RCC 7860 (cell line): ENCODE data around the gene RHOT2.

Experiments
- DNase-seq: peaks from one replicate; pipeline ENCODE4 v3.0.0-alpha.2; 2015; ENCODE audit warnings: low spot score
- FAIRE-seq: peaks from 2 replicates; lab custom pipeline; 2012; peaks lifted over from hg19 to GRCh38; lab: Jason Lieb, UNC

The RHOT2 gene

DNA sequence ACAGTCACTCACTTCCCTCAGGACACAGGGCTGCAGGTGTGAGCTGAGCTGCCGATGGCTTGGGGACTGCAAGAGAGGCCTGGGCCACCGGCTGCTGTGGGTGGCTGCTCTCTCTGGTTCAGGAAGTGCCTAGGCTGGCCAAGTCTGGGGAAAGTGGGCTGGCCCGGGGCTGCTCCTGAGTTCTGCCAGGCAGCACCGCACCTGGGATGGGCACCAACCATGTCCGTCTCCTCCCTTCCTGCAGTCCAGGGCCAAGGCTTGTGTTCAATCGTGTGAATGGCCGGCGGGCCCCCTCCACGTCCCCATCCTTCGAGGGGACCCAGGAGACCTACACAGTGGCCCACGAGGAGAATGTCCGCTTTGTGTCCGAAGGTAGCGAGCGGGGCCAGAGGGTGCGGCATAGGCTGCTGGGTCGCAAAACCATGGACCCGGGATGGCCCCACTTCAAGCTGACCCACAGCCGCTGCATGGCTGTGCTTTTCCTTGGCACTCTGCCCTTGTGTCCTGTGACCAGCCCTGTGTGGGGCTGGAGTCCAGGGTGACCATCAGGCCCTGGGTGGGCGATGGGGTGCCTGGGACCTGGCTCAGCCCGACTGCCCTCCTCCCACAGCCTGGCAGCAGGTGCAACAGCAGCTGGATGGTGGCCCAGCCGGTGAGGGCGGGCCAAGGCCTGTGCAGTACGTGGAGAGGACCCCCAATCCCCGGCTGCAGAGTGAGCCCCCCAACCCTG is 20.6 kb upstream of the RHOT2 start:
- FAIRE-seq (no peak), DNase-seq (no peak)

DNA sequence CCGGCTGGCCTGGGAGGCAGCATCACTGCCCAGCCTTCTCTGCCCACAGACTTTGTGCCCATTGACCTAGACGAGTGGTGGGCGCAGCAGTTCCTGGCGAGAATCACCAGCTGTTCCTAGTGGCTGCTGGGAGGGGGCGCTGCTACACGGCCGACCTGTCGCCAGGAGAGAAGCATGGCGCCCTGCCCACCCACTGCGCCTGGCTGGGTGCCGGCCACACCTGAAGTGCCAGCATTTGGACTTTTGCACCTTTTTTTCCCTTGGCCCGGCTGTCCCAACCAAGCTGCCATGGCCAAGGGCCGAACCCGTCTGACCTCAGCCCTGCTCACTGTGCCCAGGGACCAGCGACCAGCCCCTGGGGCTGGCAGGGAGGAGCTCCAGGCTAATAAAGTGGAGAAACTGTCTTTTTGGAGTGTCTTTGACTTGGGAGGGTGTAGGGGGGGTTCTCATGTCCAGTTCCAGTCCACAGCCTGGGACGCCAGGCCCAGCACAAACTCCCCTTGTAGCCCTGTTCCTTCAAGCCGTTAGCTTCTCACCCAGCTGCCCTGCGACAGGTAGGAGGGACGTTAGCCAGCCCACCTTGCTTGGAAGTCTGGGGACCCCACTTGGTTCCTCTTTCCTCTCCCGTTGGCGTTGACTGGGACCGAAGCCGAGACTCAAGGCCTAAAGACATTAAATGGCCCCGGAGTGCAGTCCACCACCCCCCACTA is 19.7 kb upstream of the RHOT2 start:
- DNase-seq (peak; percentile 60), FAIRE-seq (no peak)

DNA sequence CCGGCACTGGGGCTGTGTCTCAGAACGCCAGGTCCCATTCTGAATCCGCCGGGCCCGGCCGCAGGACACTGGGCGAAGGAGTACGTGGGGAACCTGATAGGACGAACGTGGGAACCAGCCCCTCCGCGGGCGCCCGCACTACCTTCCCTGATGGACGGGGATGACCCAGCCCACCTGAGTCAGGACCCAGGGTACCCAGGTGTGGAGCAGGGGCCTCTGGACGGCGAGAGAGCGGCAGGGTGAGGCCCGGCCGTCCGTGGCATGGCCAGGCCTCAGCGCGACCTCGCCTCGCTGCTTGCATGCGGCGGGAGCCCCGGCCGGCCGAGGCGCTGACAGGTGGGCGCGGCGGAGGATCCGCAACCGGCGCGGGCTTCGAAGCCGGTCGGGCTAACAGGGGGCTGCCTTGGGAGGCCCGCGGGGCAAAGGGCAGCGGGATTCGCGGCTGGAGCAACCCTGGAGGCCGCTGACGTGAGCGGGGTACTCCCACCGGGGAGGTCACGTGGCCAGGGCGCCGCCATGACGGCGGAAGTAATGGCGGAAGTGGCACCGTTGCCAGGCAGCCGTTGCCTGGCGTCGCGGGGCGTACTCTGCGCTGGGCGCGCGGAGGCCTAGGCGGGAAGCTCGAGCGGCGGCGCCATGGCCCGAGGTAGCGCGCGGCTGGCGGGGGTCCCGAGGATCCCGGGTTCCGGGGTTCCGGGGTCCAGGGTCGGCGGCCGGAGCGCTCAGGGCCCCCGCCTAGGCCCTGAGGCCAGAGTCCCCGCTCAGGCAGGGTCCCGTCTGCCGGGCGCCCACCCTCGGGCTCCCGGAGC is 18.9 kb upstream of the RHOT2 start, which contains the start of gene WDR90:
Gene WDR90 (plus strand): TSS at position 585 of the 809 bp plus-strand sequence. CDS start 52 bp downstream, at position 637.
- no peak for FAIRE-seq
- peak; percentile 82 for DNase-seq

DNA sequence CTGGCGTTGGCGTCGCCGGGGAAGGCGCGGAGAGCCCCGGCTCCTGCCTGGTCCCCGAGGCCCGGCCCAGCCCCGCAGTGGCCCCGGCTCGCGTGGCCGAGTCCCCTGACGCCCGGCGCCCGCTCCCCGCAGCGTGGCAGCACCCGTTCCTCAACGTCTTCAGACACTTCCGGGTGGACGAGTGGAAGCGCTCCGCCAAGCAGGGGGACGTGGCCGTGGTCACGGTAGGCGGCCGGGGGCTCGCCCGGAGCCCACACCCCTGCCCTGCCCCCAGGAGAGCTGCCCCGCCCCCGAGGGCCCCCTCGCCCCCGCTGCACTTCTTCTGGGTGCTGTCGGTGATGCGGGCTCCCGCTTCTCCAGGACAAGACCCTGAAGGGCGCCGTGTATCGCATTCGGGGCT is 18.3 kb upstream of the RHOT2 start:
- FAIRE-seq (no peak), DNase-seq (no peak)

DNA sequence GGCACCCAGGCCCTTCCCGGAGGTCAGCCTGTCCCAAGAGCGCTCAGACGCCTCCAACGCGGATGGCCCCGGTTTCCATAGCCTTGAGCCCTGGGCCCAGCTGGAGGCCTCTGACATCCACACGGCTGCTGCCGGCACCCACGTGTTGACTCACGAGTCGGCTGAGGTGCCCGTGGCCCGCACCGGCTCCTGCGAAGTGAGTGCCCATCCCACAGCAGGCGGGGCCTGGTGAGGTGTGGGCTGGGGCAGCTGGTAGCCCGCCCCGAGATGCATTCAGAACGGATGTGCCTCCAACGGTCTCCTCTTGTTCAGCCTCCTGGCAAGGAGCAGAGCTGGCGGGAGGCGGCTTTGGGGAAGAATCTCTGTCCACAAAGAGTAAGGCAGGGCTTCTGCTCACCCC is 16.1 kb upstream of the RHOT2 start:
- DNase-seq (no peak), FAIRE-seq (no peak)

DNA sequence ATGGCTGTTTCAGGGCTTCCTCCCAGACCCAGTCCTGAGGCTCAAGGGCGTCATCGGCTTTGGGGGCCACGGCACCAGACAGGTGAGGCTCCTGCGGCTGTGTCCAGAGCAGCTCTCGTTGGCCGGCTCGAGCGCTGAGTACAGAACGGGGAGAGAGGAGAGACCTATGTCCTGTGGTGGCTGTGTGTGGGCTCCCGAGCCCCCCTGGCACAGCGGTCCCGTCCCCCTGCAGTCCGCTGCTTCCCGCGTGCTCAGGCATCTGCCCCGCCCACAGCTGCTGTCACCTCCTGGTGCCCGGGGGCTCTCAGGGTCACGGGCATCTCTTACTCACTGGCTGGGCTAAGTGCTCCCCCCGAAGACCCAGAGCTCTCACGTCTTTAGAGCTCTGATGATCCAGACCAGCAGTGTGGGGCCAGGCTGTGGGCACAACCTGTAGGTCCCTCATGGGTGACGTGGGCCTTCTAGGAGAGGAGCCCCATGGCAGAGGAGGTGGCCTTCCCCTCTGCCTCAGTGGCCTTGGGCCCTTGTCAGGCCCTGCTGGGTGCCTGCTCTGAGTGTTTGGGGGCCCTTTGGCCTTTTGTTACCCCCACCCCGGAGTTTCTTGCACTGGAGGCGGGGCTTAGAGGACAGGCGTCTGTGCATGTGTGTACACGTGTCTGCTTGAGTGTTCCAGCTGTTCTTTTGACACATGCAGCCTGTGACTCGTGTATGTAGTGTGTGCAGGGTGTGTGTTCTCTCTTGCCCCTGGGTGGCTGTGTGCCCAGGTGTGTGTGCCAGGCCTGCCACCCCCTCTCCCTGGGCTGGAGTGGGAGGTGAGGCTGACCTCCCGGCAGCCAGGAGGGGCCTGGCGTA is 15.3 kb upstream of the RHOT2 start:
- FAIRE-seq = no peak
- no peak for DNase-seq

DNA sequence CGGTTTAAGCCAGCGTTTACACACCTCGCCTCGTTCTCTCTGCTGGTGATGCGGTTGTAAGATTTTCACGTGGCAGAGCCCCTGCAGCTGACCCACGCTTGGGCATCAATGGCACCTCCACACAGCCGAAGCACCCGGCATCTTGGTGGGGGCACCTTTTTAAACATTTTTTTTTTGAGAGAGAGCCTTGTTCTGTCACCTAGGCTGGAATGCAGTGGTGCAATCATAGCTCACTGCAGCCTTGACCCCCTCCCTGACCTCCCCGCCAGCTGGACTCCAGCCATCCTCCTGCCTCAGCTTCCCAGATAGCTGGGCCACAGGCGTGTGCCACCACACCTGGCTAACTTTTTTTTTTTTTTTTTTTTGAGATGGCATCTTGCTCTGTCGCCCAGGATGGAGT is 13.9 kb upstream of the RHOT2 start:
- no peak for DNase-seq
- FAIRE-seq = no peak

DNA sequence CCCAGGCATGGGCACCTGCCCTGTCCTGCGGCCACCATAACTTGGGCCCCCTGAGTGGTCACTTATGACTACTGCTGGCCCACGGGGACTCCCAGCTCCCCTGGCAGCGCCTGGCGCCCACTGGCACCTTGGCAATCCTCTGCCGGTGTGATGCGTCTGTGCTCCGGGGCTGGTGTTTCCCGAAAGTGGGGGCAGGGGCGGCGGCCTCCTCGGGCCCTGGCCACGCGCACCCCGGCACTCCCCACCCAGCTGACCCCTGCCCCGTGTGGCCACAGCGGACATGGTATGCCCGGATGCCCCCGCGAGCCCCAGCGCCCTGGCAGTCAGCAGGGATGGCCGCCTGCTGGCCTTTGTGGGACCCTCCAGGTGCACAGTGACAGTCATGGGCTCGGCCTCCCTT is 10.4 kb upstream of the RHOT2 start:
- DNase-seq (no peak), FAIRE-seq (no peak)

DNA sequence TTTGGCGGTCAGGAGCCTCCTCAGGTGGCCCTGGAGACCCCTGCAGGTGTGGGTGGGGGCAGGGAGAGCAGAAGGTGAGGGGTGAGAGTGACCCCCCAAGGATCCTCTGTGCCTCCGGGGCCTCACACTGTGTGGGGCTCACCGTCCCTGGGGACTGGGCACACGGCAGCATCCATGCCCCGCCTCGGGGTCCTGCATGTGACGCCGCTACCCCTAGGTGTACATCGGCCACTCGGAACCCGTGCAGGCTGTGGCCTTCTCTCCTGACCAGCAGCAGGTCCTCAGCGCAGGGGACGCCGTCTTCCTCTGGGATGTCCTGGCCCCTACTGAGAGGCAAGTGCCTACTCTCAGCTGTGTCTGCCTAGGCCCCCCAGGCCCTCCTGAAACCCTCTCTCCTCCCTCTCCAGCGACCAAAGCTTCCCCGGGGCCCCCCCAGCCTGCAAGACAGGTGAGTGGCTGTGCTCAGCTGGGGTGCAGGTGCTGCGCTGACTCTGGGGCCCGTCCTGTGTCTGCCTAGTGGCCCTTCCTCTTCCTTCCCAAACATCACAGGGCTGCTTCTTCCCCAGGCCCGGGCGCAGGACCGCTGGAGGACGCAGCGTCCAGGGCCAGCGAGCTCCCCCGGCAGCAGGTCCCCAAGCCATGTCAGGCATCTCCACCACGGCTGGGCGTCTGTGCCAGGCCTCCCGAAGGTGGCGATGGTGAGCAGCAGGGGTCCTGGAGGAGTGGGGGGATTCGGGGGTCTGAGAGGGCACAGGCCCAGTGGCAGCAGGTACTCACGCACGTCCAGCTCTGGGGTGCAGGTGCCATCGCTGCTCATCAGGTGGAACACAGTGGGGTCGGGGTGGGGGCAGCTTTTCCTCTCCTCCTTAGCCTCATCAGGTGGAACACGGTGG is 9.0 kb upstream of the RHOT2 start:
- DNase-seq (no peak), FAIRE-seq (no peak)

DNA sequence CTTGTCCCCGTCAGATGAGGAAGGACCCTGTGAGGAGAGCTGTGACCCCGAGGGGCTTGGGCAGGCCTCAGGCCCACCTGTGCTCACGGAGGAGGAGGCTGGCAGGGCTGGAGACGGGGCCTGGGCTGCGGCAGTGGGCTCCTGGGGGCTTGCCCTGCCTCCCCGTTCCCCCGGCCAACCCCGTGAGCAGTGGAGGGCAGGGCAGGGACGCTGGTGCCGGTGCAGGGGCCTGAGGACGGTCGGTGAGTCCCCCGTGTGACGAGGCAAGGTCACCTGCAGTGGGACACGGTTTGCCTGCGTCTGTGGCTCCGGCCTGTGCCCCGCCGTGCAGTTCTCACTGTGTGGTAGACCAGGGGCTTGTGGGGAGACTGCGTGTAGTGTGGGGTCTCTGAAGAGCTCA is 8.3 kb upstream of the RHOT2 start:
- DNase-seq (no peak), FAIRE-seq (no peak)

DNA sequence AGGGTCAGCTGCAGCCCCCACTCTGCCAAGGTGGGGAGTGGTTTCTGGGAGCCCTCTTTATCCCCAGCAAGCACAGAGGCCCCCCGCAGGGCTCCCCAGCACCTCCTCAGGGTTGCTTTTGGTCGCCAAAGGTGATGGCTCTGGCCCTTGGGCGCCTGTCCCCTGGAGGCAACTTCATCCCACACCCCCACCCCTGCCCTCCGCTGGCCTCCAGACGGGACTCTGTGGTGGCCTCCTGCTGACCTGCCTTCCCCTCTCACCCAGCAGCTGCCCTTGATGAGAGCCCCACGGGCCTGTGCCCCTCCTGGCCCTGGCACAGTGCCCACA is 7.8 kb upstream of the RHOT2 start:
- DNase-seq (no peak), FAIRE-seq (no peak)

DNA sequence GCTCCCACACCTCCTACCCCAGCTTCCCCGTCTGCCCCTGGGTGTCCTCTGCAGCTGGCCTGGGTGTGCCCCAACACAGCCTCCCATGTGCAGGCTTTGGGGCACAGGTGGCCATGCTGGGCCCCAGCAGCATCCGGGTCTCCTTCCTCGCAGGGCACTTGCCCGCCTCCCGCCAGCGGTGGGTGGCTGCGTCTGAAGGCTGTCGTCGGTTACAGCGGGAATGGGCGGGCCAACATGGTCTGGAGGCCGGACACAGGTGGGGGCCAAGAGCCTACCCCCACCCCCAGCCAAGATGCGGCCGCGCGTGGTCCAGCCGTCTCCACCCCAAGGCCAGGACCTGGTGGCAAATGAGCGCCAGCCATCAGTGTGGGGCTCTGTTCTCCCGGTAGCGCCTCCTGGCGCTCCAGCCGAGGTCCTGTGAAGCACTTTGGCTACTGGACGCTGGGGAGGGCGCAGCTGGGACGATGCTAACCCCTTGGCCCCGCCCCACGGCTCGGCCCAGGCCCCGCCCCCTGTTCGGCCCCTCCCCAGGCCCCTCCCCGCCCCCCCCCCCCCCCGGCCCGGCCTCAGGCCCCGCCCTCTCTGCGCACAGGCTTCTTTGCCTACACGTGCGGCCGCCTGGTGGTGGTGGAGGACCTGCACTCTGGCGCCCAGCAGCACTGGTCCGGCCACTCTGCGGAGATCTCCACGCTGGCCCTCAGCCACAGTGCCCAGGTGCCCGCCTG is 7.3 kb upstream of the RHOT2 start:
- no peak for FAIRE-seq
- peak; percentile 25 for DNase-seq

DNA sequence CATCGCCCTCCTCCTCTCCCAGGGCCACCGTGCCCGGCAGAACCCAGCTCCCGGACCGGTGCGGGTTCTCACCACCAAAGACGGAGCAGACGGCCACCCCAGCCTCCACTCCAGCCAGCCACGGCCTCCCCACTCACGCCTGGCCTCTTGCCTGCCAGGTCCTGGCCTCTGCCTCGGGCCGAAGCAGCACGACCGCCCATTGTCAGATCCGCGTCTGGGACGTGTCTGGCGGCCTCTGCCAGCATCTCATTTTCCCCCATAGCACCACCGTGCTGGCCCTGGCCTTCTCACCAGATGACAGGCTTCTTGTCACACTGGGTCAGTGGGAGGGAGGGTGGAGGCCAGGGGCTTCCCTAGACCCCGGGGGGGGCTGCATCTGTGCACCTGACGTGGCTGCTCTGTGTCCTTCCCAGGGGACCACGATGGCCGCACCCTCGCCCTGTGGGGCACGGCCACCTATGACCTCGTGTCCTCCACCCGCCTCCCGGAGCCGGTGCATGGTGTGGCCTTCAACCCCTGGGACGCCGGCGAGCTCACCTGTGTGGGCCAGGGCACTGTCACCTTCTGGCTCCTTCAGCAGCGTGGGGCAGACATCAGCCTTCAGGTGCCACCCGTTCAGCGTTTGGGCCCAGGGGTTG is 6.6 kb upstream of the RHOT2 start:
- no peak for DNase-seq
- no peak for FAIRE-seq

DNA sequence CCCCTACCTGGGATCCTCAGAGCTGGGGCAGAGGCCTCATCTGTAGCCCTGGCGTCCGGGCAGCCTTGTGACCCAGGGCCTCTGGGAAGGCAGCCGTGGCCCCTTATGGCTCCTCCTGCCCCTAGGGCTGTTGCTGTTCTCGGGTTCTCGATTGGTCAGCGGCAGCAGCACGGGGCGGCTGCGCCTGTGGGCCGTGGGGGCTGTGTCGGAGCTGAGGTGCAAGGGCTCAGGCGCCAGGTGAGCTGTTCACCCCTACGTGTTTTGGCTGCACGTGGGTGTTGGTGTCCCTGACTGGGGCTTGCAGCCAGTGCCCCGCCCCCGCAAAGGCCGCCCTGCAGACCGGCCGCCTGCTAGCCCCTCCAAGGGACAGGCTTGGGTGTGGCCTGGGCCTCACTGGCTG is 5.8 kb upstream of the RHOT2 start:
- FAIRE-seq = no peak
- DNase-seq = no peak

DNA sequence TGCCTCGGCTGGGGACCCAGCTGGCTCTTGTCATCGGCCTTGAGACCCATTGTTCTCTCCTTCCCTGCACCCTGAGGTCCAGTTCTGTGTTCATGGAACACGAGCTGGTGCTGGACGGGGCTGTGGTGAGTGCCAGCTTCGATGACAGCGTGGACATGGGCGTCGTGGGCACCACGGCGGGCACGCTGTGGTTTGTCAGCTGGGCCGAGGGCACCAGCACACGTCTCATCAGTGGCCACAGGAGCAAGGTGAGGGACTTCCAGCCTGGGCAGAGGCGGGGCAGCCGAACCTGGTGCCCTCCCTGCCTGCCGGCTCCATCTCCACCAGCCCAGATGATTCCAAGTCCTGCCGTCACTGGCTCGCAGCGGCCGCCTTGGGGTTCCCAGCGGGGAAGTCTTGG is 5.3 kb upstream of the RHOT2 start:
- FAIRE-seq (no peak), DNase-seq (no peak)

DNA sequence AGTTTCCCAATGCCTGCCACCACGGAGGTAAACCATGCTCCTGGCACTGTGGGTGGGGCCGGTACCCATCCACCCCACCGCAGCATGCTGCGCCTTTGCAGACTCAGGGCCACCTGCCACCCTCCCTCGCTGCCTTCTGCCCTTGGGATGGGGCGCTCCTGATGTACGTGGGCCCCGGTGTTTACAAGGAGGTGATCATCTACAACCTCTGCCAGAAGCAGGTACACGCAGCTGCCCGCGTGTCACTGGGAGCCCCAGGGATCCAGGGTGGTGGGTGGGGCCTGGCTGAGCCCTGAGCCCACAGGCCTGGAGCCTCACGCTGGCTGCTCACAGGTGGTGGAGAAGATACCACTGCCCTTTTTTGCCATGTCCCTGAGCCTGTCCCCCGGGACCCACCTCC is 1.4 kb upstream of the RHOT2 start:
- FAIRE-seq = no peak

DNA sequence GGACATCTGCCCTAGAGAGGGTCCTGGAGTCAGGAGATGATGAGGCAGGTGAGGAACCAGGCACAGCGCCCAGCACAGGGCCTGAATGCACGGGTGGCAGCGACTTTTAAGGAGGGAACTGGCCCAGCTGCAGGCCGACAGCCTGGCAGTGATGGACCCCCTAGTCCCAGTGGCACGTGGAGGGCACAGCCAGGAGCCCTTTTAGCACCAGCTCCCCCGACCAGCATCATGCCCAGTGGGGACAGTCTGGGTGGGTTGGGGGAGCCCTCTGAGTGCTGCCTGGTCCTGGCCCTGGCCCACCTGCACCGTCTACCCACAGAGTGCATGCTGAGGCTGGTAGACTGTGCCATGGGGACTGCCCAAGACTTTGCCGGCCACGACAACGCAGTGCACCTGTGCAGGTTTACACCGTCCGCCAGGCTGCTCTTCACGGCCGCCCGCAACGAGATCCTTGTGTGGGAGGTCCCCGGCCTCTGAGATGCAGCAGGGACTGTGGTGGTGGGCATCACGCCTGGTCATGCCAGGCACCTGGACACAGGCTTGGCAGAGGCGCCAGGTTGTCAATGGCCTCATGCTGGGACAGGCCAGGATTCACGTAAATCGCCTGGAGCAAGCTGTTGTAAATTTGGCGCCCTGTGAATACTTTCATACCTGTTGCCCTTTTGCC is 686 bp upstream of the RHOT2 start:
- FAIRE-seq (no peak), DNase-seq (no peak)

More for the DNA sequence above, 1.4 kb upstream of the RHOT2 start:
- DNase-seq = no peak

DNA sequence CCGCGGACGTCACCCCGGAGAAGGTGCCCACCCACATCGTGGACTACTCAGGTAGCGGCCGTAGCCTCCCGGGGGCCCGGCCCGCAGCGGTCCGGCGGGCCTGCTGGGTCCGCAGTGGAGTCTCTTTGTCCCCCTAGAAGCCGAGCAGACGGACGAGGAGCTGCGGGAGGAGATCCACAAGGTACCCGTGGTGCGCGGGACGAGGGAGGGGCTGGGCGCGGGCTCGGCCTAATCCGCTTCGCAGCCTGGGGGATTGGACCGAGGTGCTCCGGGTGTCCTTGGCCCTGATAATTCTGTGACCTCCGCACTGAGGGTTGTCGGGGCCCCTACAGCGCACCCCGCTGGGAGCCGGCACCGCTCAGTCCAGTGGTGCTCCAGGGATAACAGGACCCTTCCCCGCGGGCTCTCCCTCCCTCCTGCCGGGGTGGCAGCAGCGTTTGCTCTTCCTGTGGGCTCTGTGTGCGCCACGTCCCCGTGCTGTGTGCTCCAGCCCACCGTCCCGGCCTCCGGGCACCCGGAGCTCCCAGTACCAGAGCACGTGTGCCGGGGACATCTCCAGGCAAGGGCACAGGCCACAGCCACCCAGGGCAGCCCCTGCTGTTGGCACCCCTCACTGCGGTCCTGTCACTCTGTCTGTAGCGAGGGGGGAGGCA is 713 bp downstream of the RHOT2 start:
- DNase-seq = no peak
- FAIRE-seq = no peak
